HS-5 (cell line): ENCODE data around the gene SAMD10.
"Not testable (repeated sequence)": the region's sequence is repeated elsewhere in the genome, so short reads cannot be mapped to it uniquely, and the experiment has no call there.

ENCODE experiments used
- DNase-seq: peaks from one replicate; pipeline ENCODE4 v3.0.0-alpha.2; 2012; ENCODE audit warnings: low read depth

SAMD10 gene

GRCh38 chr20:63979557-63980316 is at the start of gene SAMD10:
Gene SAMD10 (minus strand): TSS chr20:63979642. CDS start chr20:63979467, 175 bp downstream.
- DNase-seq, result no peak

- DNase-seq, result no peak
These were observed 48.7 kb upstream of the SAMD10 start for GRCh38 chr20:64027981-64028685.

- no peak for DNase-seq
These were observed 46.5 kb upstream of the SAMD10 start for GRCh38 chr20:64025826-64026412.

- no peak for DNase-seq
These were observed 45.8 kb upstream of the SAMD10 start for GRCh38 chr20:64025101-64025825.

- DNase-seq, result no peak
These were observed 44.9 kb upstream of the SAMD10 start for GRCh38 chr20:64024141-64024990.

- no peak for DNase-seq
These were observed 44.1 kb upstream of the SAMD10 start for GRCh38 chr20:64023361-64024140.

- DNase-seq, result no peak
These were observed 43.4 kb upstream of the SAMD10 start for GRCh38 chr20:64022671-64023360.

GRCh38 chr20:64021124-64021975 is 41.9 kb upstream of the SAMD10 start:
- no peak for DNase-seq

GRCh38 chr20:64015635-64016034 is 36.2 kb upstream of the SAMD10 start:
- DNase-seq, result no peak

GRCh38 chr20:64012385-64013154 is 33.1 kb upstream of the SAMD10 start:
- DNase-seq, result not testable (repeated sequence)

- no peak for DNase-seq
These were observed 31.9 kb upstream of the SAMD10 start for GRCh38 chr20:64011366-64011779.

GRCh38 chr20:64010711-64011237 is 31.3 kb upstream of the SAMD10 start:
- DNase-seq, result peak; percentile 4

GRCh38 chr20:64009811-64010387 is 30.5 kb upstream of the SAMD10 start:
- no peak for DNase-seq

GRCh38 chr20:64006902-64007301 is 27.5 kb upstream of the SAMD10 start:
- DNase-seq, result no peak

- DNase-seq, result no peak
These were observed 27.0 kb upstream of the SAMD10 start for GRCh38 chr20:64006490-64006889.

- DNase-seq, result no peak
These were observed 26.0 kb upstream of the SAMD10 start for GRCh38 chr20:64005394-64005793.

GRCh38 chr20:64003960-64004725 is 24.7 kb upstream of the SAMD10 start:
- DNase-seq, result no peak
